ENCODE data around the gene RIPK4.
"Not testable (repeated sequence)": the region's sequence is repeated elsewhere in the genome, so short reads cannot be mapped to it uniquely, and the experiment has no call there.

Gene RIPK4

DNA sequence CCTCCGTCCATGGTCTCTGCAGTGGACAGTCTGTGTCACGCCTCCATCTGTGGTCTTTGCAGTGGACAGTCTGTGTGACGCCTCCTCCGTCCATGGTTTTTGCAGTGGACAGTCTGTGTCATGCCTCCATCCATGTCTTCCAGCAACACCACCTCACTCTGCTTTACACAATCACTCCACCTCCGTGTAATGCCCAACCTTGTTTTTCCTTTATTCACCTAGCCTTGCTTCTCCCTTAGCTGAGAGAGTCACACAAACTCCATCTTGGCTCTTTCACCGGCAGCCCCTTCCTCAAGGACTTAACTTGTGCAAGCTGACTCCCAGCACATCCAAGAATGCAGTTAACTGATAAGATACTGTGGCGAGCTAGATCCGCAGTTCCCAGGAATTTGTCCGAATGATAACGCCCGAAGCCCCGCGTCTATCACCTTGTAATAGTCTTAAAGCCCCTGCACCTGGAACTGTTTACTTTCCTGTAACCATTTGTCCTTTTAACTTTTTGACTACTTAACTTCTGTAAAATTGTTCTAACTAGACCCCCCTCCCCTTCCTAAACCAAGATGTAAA, 52.5 kb downstream of the RIPK4 start:
- not testable (repeated sequence) for DNase-seq (ENCODE audit: low read depth)

GRCh38 chr21:41713495-41714281, 53.2 kb downstream of the RIPK4 start:
- DNase-seq (ENCODE audit: low read depth), result no peak

DNA sequence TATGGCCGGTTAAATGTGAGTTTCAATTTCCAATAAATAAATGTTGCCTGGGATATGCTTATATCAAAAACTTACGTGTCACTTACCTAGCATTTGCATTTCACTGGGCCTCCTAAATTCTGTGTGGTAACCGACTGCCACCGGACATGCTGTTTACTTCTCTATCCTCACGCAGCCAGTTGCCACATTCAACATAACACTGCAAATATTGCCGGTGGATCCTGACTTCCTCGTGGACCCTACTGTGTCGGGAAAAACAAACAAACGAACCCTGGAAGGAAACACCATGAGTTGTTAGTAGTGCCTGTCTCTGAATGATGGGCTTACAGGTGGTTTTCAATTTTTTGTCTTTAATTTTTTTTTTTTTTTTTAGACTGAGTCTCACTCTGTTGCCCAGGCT, 54.1 kb downstream of the RIPK4 start:
- no peak for DNase-seq (ENCODE audit: low read depth)

GRCh38 chr21:41712201-41712600, 54.7 kb downstream of the RIPK4 start:
- DNase-seq (ENCODE audit: low read depth), result no peak

GRCh38 chr21:41711416-41712007, 55.3 kb downstream of the RIPK4 start:
- DNase-seq (ENCODE audit: low read depth), result no peak

- no peak for DNase-seq (ENCODE audit: low read depth)
Observed at GRCh38 chr21:41710823-41711160, 56.1 kb downstream of the RIPK4 start.

GRCh38 chr21:41709965-41710822, 56.7 kb downstream of the RIPK4 start:
- DNase-seq (ENCODE audit: low read depth), result no peak

DNA sequence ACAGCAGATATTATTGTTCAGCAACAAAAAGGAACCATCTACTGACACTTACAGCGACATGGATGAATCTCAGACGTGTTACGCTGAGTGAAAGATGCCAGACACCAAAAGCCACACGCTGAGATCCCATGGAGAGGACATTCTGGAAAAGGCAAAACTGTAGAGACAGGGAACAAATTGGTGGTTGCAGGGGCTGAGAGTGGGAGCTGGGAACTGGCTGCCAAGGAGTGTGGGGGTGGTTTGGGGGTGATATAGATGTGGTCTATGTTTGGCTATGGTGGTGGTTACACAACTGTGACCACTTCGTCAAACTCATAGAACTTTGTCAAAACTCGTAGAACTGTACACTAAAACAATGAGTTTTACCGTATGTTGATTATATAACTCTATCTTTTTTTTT, 57.7 kb downstream of the RIPK4 start:
- no peak for DNase-seq (ENCODE audit: low read depth)

DNA sequence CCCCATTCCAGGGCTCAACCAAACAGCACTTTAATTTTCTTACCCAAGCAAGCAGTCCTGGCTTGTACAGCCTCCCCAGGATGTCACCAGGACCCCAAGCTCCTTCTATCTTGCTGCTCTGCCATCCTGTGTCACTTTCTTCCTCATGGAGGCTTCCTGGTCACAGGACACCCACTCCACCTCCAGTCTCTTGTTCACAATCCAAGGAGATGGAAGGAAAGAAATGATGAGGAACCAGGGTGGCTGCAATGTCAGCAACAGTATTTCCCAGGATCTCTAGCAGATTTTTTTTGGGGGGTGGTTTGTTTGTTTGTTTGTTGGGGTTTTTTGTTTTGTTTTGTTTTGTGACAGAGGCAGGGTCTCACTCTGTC, 58.9 kb downstream of the RIPK4 start:
- DNase-seq (ENCODE audit: low read depth), result no peak

DNA sequence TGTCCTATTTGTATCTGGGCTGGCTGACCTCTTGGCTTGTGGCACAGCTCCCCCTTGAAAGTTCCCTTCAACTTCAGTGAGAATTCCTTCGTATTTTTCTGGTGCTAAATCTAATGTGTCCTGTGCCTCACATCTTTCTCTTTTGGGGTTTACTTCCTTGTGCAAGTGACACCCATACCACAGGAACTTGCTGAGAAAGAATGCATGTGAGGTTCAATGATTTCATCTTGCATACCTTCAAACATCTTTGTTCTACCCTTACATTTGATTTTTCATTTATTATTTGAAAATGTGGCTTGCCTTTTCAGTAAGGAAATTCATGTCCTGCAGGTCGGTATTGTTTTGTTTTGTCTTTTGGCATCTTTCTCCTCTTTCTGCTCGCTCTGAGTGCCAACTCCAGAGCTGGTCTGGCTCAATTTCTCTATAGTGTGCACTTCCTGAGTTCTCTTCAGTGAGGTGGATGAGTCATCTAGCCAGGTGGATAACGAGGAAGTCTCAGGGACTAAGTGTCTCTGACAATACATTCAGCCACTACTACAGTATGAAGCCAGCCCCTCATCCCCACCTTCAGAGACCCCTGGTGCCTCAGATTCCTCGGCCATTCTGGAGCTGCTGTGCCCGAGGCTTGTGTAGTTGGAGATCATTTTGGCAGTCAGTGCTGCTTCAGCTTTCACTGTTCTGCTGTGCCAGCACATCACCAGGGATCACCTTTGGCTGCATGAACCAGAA, 59.5 kb downstream of the RIPK4 start:
- DNase-seq (ENCODE audit: low read depth), result no peak

- no peak for DNase-seq (ENCODE audit: low read depth)
Observed at GRCh38 chr21:41706678-41707077, 60.2 kb downstream of the RIPK4 start.

DNA sequence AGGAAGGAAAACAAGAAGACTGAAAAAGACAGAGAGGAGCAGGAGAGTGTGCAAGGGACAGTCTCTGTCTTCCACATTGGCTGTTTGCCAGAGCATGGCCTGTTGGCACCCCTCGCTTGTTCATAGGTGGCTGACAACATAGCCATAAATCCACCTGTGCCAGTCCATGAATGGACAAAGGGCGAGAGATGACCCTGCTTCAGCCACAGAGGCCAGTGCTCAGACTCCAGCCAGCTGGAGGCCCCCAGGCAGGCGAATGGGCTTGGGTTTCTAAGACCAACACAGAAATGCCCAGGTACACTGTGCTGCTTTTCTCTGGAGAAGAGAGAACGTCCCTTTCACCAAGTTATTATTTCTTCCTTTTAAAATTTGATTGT, 60.6 kb downstream of the RIPK4 start:
- no peak for DNase-seq (ENCODE audit: low read depth)

DNA sequence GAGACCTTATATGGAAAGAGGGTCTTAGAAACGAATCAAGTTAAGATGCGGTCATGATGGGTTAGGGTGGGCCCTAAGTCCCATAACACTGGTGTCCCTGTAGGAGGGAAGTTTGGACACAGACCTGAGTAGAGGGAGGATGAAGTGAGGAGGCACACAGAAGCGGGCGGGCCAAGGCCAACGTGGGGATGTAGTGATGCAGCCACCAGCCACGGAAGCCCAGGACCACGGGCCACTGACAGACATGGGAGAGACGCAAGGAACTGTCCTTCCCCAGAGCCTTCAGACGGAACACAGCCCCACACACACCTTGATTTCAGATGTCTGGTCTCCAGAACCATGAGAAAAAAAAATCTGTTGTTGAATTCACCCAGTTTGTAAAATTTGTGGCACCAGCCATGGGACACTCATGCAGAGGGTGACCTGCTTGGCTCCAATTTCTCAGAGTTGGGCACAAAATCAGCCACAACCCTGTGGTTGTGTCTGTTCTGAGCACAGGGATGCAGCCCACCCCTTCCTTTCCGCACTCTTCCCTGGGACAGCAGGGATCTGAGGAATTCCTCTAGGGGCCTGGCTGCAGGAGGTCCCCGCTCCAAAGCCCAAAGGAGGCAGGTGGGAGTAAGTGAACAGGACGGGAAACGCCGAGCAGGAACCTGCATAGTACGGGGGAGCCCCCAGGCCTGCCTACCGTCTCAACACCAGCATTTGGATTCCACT, 61.1 kb downstream of the RIPK4 start:
- no peak for DNase-seq (ENCODE audit: low read depth)

GRCh38 chr21:41703857-41704501, 62.9 kb downstream of the RIPK4 start:
- no peak for DNase-seq (ENCODE audit: low read depth)

- no peak for DNase-seq (ENCODE audit: low read depth)
Observed at GRCh38 chr21:41701749-41702148, 65.1 kb downstream of the RIPK4 start.

DNA sequence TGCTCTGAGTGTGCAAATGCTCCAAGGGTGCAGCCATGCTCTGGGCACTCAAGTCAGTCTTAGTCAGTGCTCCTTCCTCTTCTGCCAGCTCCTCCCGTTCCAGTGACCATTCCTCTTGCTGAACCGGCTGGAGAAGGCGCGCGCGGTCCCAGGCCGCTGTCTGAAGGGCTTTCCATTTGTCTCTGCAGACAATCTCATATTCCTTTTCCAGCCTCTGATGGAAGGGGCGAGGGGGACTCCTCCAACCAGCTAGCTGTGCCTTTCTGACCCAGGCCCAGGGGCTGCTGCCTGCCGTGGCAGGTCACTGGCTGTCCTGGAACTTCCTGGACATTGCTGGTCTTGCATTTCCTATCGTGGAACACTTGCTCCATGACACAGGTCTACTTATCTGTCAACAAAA, 67.5 kb downstream of the RIPK4 start:
- no peak for DNase-seq (ENCODE audit: low read depth)

DNA sequence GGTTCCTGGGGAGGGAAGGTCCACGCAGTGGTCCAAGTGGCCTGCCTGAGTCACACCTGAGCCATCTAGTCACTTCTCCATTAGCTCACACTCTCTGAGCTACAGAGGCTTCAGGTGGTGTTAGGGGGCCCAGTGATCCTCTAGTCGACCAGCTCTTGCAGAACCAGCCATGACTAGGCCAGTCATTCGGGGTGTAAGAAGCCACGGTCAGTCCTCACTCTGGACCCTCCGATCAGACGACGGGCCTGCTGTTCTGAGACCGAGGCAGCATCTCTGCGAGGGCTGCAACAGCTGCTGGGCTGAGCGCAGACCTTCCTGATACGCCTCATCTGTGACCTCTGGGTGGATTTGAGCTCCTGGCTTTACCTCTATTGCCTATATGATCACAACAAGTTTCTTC, 68.8 kb downstream of the RIPK4 start:
- DNase-seq (ENCODE audit: low read depth), result no peak

- no peak for DNase-seq (ENCODE audit: low read depth)
Observed at GRCh38 chr21:41695513-41695912, 71.3 kb downstream of the RIPK4 start.

DNA sequence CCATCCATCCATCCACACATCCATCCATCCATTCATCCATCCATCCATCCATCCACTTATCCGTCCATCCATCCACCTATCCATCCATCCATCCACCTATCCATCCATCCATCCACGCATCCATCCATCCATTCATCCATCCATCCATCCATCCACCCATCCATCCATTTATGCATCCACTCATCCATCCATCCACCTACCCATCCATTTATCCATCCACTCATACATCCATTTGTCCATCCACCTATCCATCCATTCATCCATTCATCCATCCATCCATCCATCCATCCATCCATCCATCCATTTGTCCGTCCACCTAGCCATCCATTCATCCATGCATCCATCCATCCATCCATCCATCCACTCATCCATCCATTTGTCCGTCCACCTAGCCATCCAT, 72.8 kb downstream of the RIPK4 start:
- not testable (repeated sequence) for DNase-seq (ENCODE audit: low read depth)

DNA sequence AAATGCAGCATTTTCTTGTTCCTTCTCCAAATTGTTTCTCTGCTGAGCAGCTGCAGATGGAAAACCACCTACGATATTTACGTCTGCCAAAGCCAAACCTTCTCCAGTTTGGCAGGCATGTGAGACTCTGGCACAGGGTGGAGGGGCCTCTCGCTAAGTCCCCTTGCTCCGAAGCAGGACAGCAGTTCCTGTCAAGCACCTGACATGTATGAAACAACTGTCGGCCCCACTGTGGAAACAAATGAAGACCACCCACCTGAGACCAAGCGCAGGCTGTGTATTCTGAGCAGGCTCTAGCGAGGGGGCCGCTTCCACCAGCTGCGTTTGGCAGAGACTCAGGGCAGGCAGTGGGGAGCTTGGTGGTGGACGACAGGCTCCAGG, 74.7 kb downstream of the RIPK4 start:
- no peak for DNase-seq (ENCODE audit: low read depth)
